ENCODE data around the gene NEK11. TPM values are rescaled to one million over a fixed set of nuclear protein-coding genes. Genes with fewer than 3 reads are reported as not detected.

The NEK11 gene
- total RNA-seq, 1 experiment from 2014 or later: 9.5 TPM

DNA sequence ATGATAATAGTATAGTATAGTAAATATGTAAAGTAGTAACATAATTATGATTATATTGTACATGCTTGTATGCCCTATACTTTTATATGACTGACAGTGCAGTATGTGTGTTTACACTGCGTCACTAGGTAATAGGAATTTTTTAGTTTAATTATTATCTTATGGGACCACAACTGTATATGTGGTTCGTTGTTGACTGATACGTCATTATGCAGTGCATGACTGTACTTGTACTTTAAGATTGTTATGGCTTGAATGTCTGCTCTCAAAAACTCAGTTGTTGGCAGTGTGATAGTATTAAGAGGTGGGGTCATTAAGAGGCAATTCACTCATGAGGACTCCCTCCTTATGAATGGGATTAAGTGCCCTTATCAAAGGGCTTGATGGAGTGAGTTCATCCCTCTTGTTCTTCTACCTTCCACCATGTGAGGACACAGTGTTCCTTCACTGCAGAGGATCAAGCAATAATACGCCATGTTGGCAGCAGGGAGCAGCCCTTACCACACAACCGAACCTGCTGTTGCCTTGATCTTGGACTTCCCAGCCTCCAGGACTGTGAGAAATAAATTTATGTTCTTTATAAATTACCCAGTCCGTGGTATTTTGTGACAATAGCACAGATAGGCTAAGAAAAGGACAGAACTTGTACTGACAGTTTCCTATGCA is 152.2 kb downstream of the NEK11 start:
- Histone ChIP-seq H3K4me1 (ENCODE audit: control insufficient read depth, insufficient read depth, low read length) (no peaks in the 10 kb centered on the region), H3K9me3 (ENCODE audit: control insufficient read depth, insufficient read depth, low read depth, low read length) (no peaks in the 10 kb centered on the region), H3K36me3 (ENCODE audit: control insufficient read depth, insufficient read depth, low read length) (no peaks in the 10 kb centered on the region), H3K27ac (ENCODE audit: low read length) (no peak overlapping the region), H3K4me3 (ENCODE audit: low read depth in 2 of 2, low read length in 2 of 2) (no peak overlapping the region), H3K27me3 (ENCODE audit: control insufficient read depth, insufficient read depth, low read length) (no peaks in the 10 kb centered on the region)
- ChIA-PET POLR2A (no interaction called here), CTCF (no interaction called here)
- in situ Hi-C loops (cut with HindIII; ENCODE audit: low pct_unique_long_range_greater_than_20kb, low sequenced_read_pairs) (no loop called here), intact Hi-C loops (cut with micrococcal nuclease; ENCODE audit: unreplicated experiment) (no loop called here)
- ATAC-seq: no peak
- BruUV-seq (replicated peaks): no TSS peak
- no peak for DNase-seq (ENCODE audit: low read depth, low spot score)
- TF ChIP-seq POLR2AphosphoS5 (IDR thresholded peaks at IDR 0.05; ENCODE audit: low read depth, low read length) (no peak), SIN3A (IDR thresholded peaks at IDR 0.05; ENCODE audit: borderline replicate concordance, insufficient read depth, low read depth, low read length) (no peak), TCF7L2 (IDR thresholded peaks at IDR 0.05; ENCODE audit: low read depth, low read length) (no peak)
- TF ChIP-seq, protein P1, sequence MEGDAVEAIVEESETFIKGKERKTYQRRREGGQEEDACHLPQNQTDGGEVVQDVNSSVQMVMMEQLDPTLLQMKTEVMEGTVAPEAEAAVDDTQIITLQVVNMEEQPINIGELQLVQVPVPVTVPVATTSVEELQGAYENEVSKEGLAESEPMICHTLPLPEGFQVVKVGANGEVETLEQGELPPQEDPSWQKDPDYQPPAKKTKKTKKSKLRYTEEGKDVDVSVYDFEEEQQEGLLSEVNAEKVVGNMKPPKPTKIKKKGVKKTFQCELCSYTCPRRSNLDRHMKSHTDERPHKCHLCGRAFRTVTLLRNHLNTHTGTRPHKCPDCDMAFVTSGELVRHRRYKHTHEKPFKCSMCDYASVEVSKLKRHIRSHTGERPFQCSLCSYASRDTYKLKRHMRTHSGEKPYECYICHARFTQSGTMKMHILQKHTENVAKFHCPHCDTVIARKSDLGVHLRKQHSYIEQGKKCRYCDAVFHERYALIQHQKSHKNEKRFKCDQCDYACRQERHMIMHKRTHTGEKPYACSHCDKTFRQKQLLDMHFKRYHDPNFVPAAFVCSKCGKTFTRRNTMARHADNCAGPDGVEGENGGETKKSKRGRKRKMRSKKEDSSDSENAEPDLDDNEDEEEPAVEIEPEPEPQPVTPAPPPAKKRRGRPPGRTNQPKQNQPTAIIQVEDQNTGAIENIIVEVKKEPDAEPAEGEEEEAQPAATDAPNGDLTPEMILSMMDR (IDR thresholded peaks at IDR 0.05): no peak
- TF ChIP-seq, protein P2, sequence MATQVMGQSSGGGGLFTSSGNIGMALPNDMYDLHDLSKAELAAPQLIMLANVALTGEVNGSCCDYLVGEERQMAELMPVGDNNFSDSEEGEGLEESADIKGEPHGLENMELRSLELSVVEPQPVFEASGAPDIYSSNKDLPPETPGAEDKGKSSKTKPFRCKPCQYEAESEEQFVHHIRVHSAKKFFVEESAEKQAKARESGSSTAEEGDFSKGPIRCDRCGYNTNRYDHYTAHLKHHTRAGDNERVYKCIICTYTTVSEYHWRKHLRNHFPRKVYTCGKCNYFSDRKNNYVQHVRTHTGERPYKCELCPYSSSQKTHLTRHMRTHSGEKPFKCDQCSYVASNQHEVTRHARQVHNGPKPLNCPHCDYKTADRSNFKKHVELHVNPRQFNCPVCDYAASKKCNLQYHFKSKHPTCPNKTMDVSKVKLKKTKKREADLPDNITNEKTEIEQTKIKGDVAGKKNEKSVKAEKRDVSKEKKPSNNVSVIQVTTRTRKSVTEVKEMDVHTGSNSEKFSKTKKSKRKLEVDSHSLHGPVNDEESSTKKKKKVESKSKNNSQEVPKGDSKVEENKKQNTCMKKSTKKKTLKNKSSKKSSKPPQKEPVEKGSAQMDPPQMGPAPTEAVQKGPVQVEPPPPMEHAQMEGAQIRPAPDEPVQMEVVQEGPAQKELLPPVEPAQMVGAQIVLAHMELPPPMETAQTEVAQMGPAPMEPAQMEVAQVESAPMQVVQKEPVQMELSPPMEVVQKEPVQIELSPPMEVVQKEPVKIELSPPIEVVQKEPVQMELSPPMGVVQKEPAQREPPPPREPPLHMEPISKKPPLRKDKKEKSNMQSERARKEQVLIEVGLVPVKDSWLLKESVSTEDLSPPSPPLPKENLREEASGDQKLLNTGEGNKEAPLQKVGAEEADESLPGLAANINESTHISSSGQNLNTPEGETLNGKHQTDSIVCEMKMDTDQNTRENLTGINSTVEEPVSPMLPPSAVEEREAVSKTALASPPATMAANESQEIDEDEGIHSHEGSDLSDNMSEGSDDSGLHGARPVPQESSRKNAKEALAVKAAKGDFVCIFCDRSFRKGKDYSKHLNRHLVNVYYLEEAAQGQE (IDR thresholded peaks at IDR 0.05; ENCODE audit: insufficient read depth in 1 of 2, low read depth in 2 of 2, low read length in 1 of 2): no peak

DNA sequence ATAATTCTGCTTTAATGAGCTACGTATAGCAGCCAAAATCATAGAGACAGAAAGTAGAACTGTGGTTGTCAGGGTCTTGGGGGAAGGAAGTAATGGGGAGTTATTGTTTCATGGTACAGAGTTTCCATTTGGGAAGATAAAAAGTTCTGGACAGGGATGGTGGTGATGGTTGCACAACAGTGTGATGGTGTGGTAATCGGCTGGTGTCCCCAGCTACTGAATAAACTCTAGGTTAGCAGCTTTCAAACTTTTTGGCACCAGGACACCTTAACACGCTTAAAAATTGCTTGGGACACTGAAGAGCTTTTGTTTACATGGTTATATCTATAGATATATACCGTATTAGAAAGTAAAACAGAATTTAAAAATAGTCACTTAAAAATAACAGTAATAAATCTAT is 166.0 kb downstream of the NEK11 start:
- no peaks in the 10 kb centered on the region for H3K36me3 ChIP-seq (ENCODE audit: control insufficient read depth, insufficient read depth, low read length)
- DNase-seq (ENCODE audit: low read depth, low spot score): no peak
- no TSS peak for BruUV-seq (replicated peaks)
- no peaks in the 10 kb centered on the region for H3K4me1 ChIP-seq (ENCODE audit: control insufficient read depth, insufficient read depth, low read length)
- intact Hi-C loops (cut with micrococcal nuclease; ENCODE audit: unreplicated experiment) (no loop called here), in situ Hi-C loops (cut with HindIII; ENCODE audit: low pct_unique_long_range_greater_than_20kb, low sequenced_read_pairs) (no loop called here)
- no peak overlapping the region for H3K4me3 ChIP-seq (ENCODE audit: low read depth in 2 of 2, low read length in 2 of 2)
- no peak for TF ChIP-seq POLR2AphosphoS5 (IDR thresholded peaks at IDR 0.05; ENCODE audit: low read depth, low read length)
- no peak for ATAC-seq
- H3K27me3 ChIP-seq (ENCODE audit: control insufficient read depth, insufficient read depth, low read length): no peaks in the 10 kb centered on the region
- ChIA-PET CTCF (no interaction called here), POLR2A (no interaction called here)
- no peaks in the 10 kb centered on the region for H3K9me3 ChIP-seq (ENCODE audit: control insufficient read depth, insufficient read depth, low read depth, low read length)
- no peak overlapping the region for H3K27ac ChIP-seq (ENCODE audit: low read length)

DNA sequence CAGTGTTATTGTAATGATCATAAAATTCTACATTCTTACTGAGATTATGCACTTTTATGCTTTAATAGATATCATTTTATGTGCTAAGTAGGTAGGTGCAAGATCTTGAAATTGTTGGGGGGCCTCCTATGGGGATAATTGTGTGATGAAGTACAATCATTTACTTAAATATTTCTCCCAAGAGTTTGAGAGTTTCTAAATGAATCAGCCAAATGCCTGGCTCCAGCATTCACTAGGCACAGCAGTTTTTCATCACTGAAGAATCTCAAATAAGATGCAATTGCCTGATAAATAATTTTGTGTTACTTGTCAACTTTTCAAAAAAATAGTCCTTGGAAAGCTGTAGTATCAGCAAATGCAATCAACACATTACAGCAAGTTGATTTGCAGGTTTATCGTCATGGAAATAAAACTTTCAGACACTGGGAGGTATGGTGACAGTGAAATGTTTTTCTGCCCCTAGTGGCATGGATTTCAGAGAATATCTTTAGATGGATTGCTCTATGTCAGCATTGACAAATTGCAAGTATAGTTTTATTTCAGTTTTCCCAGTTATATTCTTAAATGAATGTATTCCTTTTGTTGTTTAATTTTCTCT is 167.1 kb downstream of the NEK11 start:
- Histone ChIP-seq H3K4me1 (ENCODE audit: control insufficient read depth, insufficient read depth, low read length) (no peaks in the 10 kb centered on the region), H3K4me3 (ENCODE audit: low read depth in 2 of 2, low read length in 2 of 2) (no peak overlapping the region), H3K27ac (ENCODE audit: low read length) (no peak overlapping the region), H3K9me3 (ENCODE audit: control insufficient read depth, insufficient read depth, low read depth, low read length) (no peaks in the 10 kb centered on the region), H3K36me3 (ENCODE audit: control insufficient read depth, insufficient read depth, low read length) (no peaks in the 10 kb centered on the region), H3K27me3 (ENCODE audit: control insufficient read depth, insufficient read depth, low read length) (no peaks in the 10 kb centered on the region)
- in situ Hi-C loops (cut with HindIII; ENCODE audit: low pct_unique_long_range_greater_than_20kb, low sequenced_read_pairs) (no loop called here), intact Hi-C loops (cut with micrococcal nuclease; ENCODE audit: unreplicated experiment) (no loop called here)
- no TSS peak for BruUV-seq (replicated peaks)
- ChIA-PET POLR2A (no interaction called here), CTCF (no interaction called here)
- TF ChIP-seq, protein P2 (IDR thresholded peaks at IDR 0.05; ENCODE audit: insufficient read depth in 1 of 2, low read depth in 2 of 2, low read length in 1 of 2): no peak
- no peak for TF ChIP-seq SIN3A (IDR thresholded peaks at IDR 0.05; ENCODE audit: borderline replicate concordance, insufficient read depth, low read depth, low read length)
- TF ChIP-seq, protein P1 (IDR thresholded peaks at IDR 0.05): peak; percentile 26; the same call in 1 of the 2 replicates
- TF ChIP-seq TCF7L2 (IDR thresholded peaks at IDR 0.05; ENCODE audit: low read depth, low read length): no peak
- ATAC-seq (0 out of 2 replicates have a peak, but pooled peaks have one; percentile 68), DNase-seq (ENCODE audit: low read depth, low spot score) (no peak)

Data from Panc1 (cell line).